NT2/D1 (cell line): ENCODE measurements around the gene TPSAB1.
"Not testable (repeated sequence)": the region's sequence is repeated elsewhere in the genome, so short reads cannot be mapped to it uniquely, and the experiment has no call there.

ENCODE experiments used
- SUZ12 ChIP-seq: IDR thresholded peaks from 2 replicates; pipeline ENCODE4 v1.6.1; 2011; ENCODE audit not compliant: insufficient read length, insufficient read depth; ENCODE audit errors: extremely low read depth
- YY1 ChIP-seq: IDR thresholded peaks from 2 replicates; pipeline ENCODE4 v1.6.1; 2011; ENCODE audit not compliant: insufficient read length, insufficient read depth
- ZNF274 ChIP-seq: IDR thresholded peaks from 2 replicates; pipeline ENCODE4 v1.6.1; 2011; ENCODE audit warnings: mild to moderate bottlenecking, low read depth, low read length

- not testable (repeated sequence) for TF ChIP-seq ZNF274, YY1, SUZ12
These were observed 13.3 kb downstream of the TPSAB1 start for GRCh38 chr16:1253701-1254364.
